ENCODE data around the gene DOCK11. TPM values are rescaled to one million over a fixed set of nuclear protein-coding genes. Genes with fewer than 3 reads are reported as not detected.

DOCK11 gene
- total and polyA plus RNA-seq, 2 experiments from 2014 or later = 7.6 to 8.3 TPM

DNA sequence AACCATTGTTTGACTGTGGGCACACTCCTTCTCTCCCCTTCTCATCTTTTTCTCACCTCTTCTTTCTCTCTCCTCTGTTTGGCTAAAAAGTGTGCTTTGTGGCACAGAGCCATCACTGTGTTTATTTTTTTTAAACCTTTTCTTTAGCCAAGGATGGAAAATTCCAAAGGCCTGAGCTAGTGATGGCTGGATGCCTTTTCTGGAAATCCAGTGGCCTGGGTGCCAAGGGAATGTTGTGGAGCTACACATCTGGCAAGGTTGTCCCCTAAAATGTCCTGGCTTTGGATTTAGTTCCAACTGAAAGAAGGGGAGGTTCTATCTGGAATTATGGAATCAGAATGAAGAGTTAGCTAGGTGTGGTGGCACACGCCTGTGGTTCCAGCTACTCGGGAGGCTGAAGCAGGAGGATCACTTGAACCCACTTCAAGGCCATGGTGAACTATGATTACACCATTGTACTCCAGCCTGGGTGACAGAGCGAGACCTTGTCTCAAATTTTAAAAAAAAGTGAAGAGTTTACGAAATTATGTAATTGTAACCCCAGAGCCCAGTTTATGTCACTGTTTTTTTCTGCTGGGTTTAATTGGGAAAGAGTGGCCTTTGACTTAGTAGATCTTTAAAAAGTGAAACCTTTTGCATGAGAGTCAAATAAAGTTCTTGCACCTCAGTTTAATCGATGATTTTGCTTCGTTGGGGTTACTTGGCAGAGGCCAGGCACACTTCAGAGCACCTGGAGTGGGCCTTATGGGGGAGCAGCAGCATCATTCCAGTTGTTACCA is 17.7 kb downstream of the DOCK11 start:
- Histone ChIP-seq H3K36me3 (replicated peaks; ENCODE audit: insufficient read depth, low read depth) (no peaks in the 10 kb centered on the region), H3K79me2 (no peaks in the 10 kb centered on the region), H4K20me1 (ENCODE audit: insufficient read depth, poor library complexity, severe bottlenecking) (no peaks in the 10 kb centered on the region), H3K9me2 (replicated peaks; ENCODE audit: insufficient read depth) (no peaks in the 10 kb centered on the region), H3K27me3 (no peaks in the 10 kb centered on the region), H2AFZ (no peak overlapping the region), H3K27ac (no peak overlapping the region), H3K4me1 (ENCODE audit: insufficient read depth) (no peaks in the 10 kb centered on the region), H3K9me3 (ENCODE audit: low read depth) (no peaks in the 10 kb centered on the region), H3K4me2 (no peak overlapping the region), H3K4me3 (no peak overlapping the region)
- WGBS (ENCODE audit: low lambda C conversion rate, missing lambda C conversion rate) = 80% methylated on average over 6 of the region's 6 CpGs
- TF ChIP-seq EZH2 (IDR thresholded peaks at IDR 0.05; ENCODE audit: borderline replicate concordance) = no peak
- TF ChIP-seq, protein P1, sequence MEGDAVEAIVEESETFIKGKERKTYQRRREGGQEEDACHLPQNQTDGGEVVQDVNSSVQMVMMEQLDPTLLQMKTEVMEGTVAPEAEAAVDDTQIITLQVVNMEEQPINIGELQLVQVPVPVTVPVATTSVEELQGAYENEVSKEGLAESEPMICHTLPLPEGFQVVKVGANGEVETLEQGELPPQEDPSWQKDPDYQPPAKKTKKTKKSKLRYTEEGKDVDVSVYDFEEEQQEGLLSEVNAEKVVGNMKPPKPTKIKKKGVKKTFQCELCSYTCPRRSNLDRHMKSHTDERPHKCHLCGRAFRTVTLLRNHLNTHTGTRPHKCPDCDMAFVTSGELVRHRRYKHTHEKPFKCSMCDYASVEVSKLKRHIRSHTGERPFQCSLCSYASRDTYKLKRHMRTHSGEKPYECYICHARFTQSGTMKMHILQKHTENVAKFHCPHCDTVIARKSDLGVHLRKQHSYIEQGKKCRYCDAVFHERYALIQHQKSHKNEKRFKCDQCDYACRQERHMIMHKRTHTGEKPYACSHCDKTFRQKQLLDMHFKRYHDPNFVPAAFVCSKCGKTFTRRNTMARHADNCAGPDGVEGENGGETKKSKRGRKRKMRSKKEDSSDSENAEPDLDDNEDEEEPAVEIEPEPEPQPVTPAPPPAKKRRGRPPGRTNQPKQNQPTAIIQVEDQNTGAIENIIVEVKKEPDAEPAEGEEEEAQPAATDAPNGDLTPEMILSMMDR (IDR thresholded peaks at IDR 0.05; ENCODE audit: poor library complexity) = no peak
- no peak for DNase-seq (ENCODE audit: low spot score)

DNA sequence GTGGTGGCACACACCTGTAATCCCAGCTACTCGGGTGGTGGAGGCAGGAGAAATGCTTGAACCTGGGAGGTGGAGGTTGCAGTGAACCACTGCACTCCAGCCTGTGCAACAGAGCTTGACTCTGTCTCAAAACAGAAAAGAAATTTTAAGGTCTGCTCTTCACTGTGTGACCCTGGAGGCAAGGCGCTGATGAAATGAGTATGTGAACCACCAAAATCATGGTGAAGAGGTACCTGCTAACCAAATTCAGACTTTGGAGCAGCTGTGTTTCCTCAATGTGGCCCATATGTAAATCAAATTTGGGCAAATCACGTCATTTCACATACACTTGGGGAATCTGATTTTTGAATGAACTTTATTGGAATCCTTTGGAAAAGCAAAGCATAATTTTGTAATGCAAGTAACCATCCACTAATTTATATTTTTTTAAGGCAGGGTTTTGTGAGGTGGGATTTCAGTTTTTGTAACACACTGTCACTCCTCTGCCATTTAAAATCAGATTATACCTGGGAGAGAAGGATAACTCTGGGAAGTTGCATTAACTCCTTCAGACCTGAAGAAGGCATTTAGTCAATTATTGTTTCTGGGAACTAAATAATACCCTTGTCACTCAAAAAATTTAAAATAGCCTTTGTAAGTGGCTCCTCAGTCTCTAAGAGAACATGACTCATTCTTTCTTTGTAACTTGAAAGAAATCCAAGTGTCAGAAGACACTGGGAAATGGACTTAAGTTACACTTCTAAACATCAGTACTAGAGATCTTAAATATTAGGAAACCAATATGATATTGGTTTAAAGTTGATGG is 24.0 kb downstream of the DOCK11 start:
- Histone ChIP-seq H3K79me2 (no peaks in the 10 kb centered on the region), H3K4me3 (no peak overlapping the region), H3K4me1 (ENCODE audit: insufficient read depth) (peaks cover 4% of the 10 kb centered on the region), H3K27me3 (no peaks in the 10 kb centered on the region), H3K36me3 (replicated peaks; ENCODE audit: insufficient read depth, low read depth) (no peaks in the 10 kb centered on the region), H3K27ac (peak overlapping the region; percentile 54), H3K9me3 (ENCODE audit: low read depth) (no peaks in the 10 kb centered on the region), H3K4me2 (no peak overlapping the region), H2AFZ (no peak overlapping the region), H4K20me1 (ENCODE audit: insufficient read depth, poor library complexity, severe bottlenecking) (no peaks in the 10 kb centered on the region), H3K9me2 (replicated peaks; ENCODE audit: insufficient read depth) (no peaks in the 10 kb centered on the region)
- WGBS (ENCODE audit: low lambda C conversion rate, missing lambda C conversion rate) = 67% methylated on average over 3 of the region's 3 CpGs
- DNase-seq (ENCODE audit: low spot score) = no peak
- TF ChIP-seq, protein P1 (IDR thresholded peaks at IDR 0.05; ENCODE audit: poor library complexity) = no peak
- TF ChIP-seq EZH2 (IDR thresholded peaks at IDR 0.05; ENCODE audit: borderline replicate concordance) = no peak
- no peak for TF ChIP-seq EZH2phosphoT487 (IDR thresholded peaks at IDR 0.05; ENCODE audit: low read depth, severe bottlenecking, unreplicated experiment)

DNA sequence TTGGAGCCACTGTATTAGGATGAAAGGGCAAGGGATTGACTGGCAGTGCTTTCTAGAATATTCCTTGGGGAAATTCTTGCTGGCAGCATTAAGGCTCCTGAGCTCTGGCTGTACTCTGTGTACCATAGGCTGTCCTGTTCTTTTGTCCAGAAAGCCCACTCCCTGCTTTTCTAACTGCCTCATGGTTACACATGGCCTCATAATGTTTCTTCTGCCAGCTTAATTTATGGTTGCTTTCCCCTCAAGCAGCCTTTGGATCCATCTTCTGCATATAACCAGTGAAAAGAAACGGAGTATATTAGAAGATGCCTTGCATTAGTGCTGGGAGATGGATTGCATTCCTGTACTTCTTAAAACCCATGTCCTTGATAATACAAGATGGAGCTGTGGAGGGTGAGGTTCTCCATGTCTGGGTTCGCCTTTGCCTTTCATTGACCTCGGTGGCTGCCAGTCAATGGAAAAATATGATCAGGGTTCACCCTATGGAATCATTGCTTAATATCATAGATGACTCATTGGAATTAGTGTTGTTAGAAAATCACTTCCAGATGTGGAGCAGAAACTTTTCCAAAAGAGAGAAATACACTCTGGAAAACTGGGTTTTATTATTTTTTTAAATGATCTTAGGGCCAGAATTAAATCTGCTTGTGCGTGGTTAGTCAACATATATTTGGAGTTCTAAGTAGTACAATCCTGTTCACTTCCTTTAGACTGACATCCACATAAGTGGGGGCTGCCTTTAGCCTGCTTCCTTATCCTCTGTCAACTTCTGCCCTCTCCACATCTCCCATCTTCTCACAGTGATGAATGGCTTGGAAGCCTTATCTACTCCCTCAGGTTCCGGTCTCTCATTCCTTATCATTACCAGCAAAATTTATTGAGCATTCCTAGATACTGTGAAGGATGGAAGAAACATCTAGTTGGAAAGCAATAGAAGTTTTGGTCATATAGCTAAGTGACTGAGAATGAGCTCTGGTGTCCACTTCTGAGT is 24.9 kb downstream of the DOCK11 start:
- TF ChIP-seq, protein P1 (IDR thresholded peaks at IDR 0.05; ENCODE audit: poor library complexity) = no peak
- TF ChIP-seq EZH2 (IDR thresholded peaks at IDR 0.05; ENCODE audit: borderline replicate concordance) (no peak), EZH2phosphoT487 (IDR thresholded peaks at IDR 0.05; ENCODE audit: low read depth, severe bottlenecking, unreplicated experiment) (no peak)
- Histone ChIP-seq H3K27ac (peak overlapping the region; percentile 54), H3K9me2 (replicated peaks; ENCODE audit: insufficient read depth) (no peaks in the 10 kb centered on the region), H2AFZ (no peak overlapping the region), H3K4me3 (no peak overlapping the region), H3K79me2 (no peaks in the 10 kb centered on the region), H3K4me2 (no peak overlapping the region), H3K9me3 (ENCODE audit: low read depth) (no peaks in the 10 kb centered on the region), H4K20me1 (ENCODE audit: insufficient read depth, poor library complexity, severe bottlenecking) (no peaks in the 10 kb centered on the region), H3K27me3 (no peaks in the 10 kb centered on the region), H3K36me3 (replicated peaks; ENCODE audit: insufficient read depth, low read depth) (no peaks in the 10 kb centered on the region), H3K4me1 (ENCODE audit: insufficient read depth) (peaks cover 4% of the 10 kb centered on the region)
- 63% methylated on average over 5 of the region's 5 CpGs for whole genome bisulfite sequencing (ENCODE audit: low lambda C conversion rate, missing lambda C conversion rate)
- no peak for DNase-seq (ENCODE audit: low spot score)

Data from hepatocyte (in vitro differentiated cells).